ENCODE results near the gene SNX27.

GRCh38 chr1:151716771-151717631, 105.2 kb downstream of the SNX27 start, which contains the start of gene CELF3:
- no peak for TF ChIP-seq CTCF (tag by site-specific recombination; IDR thresholded peaks at IDR 0.05)
- no peak for TF ChIP-seq ZNF133 (tag by site-specific recombination; IDR thresholded peaks at IDR 0.05)
- TF ChIP-seq ZNF157 (tag by site-specific recombination; IDR thresholded peaks at IDR 0.05) = no peak
- no peak for TF ChIP-seq ZNF785 (tag by site-specific recombination; IDR thresholded peaks at IDR 0.05)
- peak; percentile 73 for TF ChIP-seq KLF1 (tag by site-specific recombination; IDR thresholded peaks at IDR 0.05)
- TF ChIP-seq ZNF473 (tag by site-specific recombination; IDR thresholded peaks at IDR 0.05) = no peak
- 0 out of 2 replicates have a peak, but pooled peaks have one; percentile 38 for TF ChIP-seq ZNF600 (tag by site-specific recombination; IDR thresholded peaks at IDR 0.05)
- no peak for TF ChIP-seq SALL2 (tag by site-specific recombination; IDR thresholded peaks at IDR 0.05; ENCODE audit: borderline replicate concordance)
